Central memory CD8-positive, alpha-beta T cell (primary cell): Measurements from ENCODE around the gene ANAPC13.

Experiments used
- ATAC-seq: fragments of 150-1000 bp; cut with Tn5 transposase; replicated peaks from 2 replicates; pipeline ENCODE4 v1.10.0; 2022; ENCODE audit warnings: mild to moderate bottlenecking, moderate FRiP score, moderate number of reproducible peaks; ENCODE audit not compliant: poor library complexity, severe bottlenecking; ENCODE audit errors: extremely low read depth
- DNase-seq, 2 donors: peaks; one replicate each; pipeline ENCODE4 v3.0.0; 2021; ENCODE audit warnings: low spot score in 2 of 2
- H3K27ac Mint-ChIP-seq: one replicate; pipeline ENCODE4 v1.8.0; 2022; ENCODE audit warnings: low read depth, mild to moderate bottlenecking, moderate library complexity, mixed read lengths
- H3K27me3 Mint-ChIP-seq: one replicate; pipeline ENCODE4 v1.8.0; 2022; ENCODE audit warnings: mixed read lengths
- H3K36me3 Mint-ChIP-seq: one replicate; pipeline ENCODE4 v1.8.0; 2022; ENCODE audit warnings: mild to moderate bottlenecking, moderate library complexity, mixed read lengths; ENCODE audit not compliant: insufficient read depth
- H3K4me1 Mint-ChIP-seq: one replicate; pipeline ENCODE4 v1.8.0; 2022; ENCODE audit warnings: mixed read lengths
- H3K4me3 Mint-ChIP-seq: one replicate; pipeline ENCODE4 v1.8.0; 2022; ENCODE audit warnings: mild to moderate bottlenecking, moderate library complexity, mixed read lengths
- H3K9me3 Mint-ChIP-seq: one replicate; pipeline ENCODE4 v1.8.0; 2022; ENCODE audit warnings: mixed read lengths

The ANAPC13 gene

GRCh38 chr3:134485718-134486576, at the start of gene ANAPC13, which contains the start of gene CEP63:
ANAPC13 (minus strand) TSS chr3:134485985; CDS start chr3:134482904, 3,081 bp downstream.
CEP63 (plus strand) TSS chr3:134486057; CDS start chr3:134495321, 9,264 bp downstream.
- peaks cover 27% of the 10 kb centered on the region for H3K36me3 Mint-ChIP-seq
- H3K4me3 Mint-ChIP-seq: peak within 1 kb of the TSS; percentile 91
- no peaks in the 10 kb centered on the region for H3K27me3 Mint-ChIP-seq
- DNase-seq: peak; percentile 78 to 92
- H3K27ac Mint-ChIP-seq: peak within 1 kb of the TSS; percentile 98
- H3K9me3 Mint-ChIP-seq: no peaks in the 10 kb centered on the region
- ATAC-seq: peak; percentile 84
- peaks cover 44% of the 10 kb centered on the region for H3K4me1 Mint-ChIP-seq

GRCh38 chr3:134535186-134535970, 49.6 kb upstream of the ANAPC13 start:
- no peak for ATAC-seq
- H3K36me3 Mint-ChIP-seq: peaks cover 19% of the 10 kb centered on the region
- H3K4me3 Mint-ChIP-seq: no peak overlapping the region
- H3K27me3 Mint-ChIP-seq: no peaks in the 10 kb centered on the region
- no peak for DNase-seq
- H3K4me1 Mint-ChIP-seq: no peaks in the 10 kb centered on the region
- H3K9me3 Mint-ChIP-seq: no peaks in the 10 kb centered on the region
- H3K27ac Mint-ChIP-seq: no peak overlapping the region

GRCh38 chr3:134533493-134533892, 47.7 kb upstream of the ANAPC13 start:
- Mint-ChIP-seq H3K4me3 (no peak overlapping the region), H3K9me3 (no peaks in the 10 kb centered on the region), H3K36me3 (peaks cover 15% of the 10 kb centered on the region), H3K27me3 (no peaks in the 10 kb centered on the region), H3K27ac (no peak overlapping the region), H3K4me1 (peaks cover 3% of the 10 kb centered on the region)
- ATAC-seq (no peak), DNase-seq (no peak)

- no peak overlapping the region for H3K4me3 Mint-ChIP-seq
- peaks cover 9% of the 10 kb centered on the region for H3K36me3 Mint-ChIP-seq
- no peaks in the 10 kb centered on the region for H3K27me3 Mint-ChIP-seq
- H3K4me1 Mint-ChIP-seq: peaks cover 22% of the 10 kb centered on the region
- DNase-seq (no peak), ATAC-seq (no peak)
- peaks cover 27% of the 10 kb centered on the region for H3K9me3 Mint-ChIP-seq
- no peak overlapping the region for H3K27ac Mint-ChIP-seq
Measured at GRCh38 chr3:134527538-134528186, 41.9 kb upstream of the ANAPC13 start.

GRCh38 chr3:134527037-134527436, 41.3 kb upstream of the ANAPC13 start:
- ATAC-seq (no peak), DNase-seq (no peak)
- Mint-ChIP-seq H3K27me3 (no peaks in the 10 kb centered on the region), H3K4me3 (no peak overlapping the region), H3K4me1 (peaks cover 22% of the 10 kb centered on the region), H3K9me3 (peaks cover 33% of the 10 kb centered on the region), H3K27ac (no peak overlapping the region), H3K36me3 (peaks cover 9% of the 10 kb centered on the region)

- no peaks in the 10 kb centered on the region for H3K27me3 Mint-ChIP-seq
- H3K9me3 Mint-ChIP-seq: peaks cover 35% of the 10 kb centered on the region
- H3K4me3 Mint-ChIP-seq: no peak overlapping the region
- peaks cover 12% of the 10 kb centered on the region for H3K36me3 Mint-ChIP-seq
- DNase-seq: no peak
- ATAC-seq: no peak
- peaks cover 22% of the 10 kb centered on the region for H3K4me1 Mint-ChIP-seq
- no peak overlapping the region for H3K27ac Mint-ChIP-seq
Measured at GRCh38 chr3:134526319-134526718, 40.5 kb upstream of the ANAPC13 start.

GRCh38 chr3:134525293-134525692, 39.5 kb upstream of the ANAPC13 start:
- DNase-seq (no peak), ATAC-seq (no peak)
- Mint-ChIP-seq H3K9me3 (peaks cover 35% of the 10 kb centered on the region), H3K4me1 (peaks cover 22% of the 10 kb centered on the region), H3K4me3 (no peak overlapping the region), H3K27ac (peak overlapping the region; percentile 4), H3K27me3 (no peaks in the 10 kb centered on the region), H3K36me3 (peaks cover 12% of the 10 kb centered on the region)

GRCh38 chr3:134522541-134522940, 36.8 kb upstream of the ANAPC13 start:
- no peak for ATAC-seq
- no peak overlapping the region for H3K4me3 Mint-ChIP-seq

GRCh38 chr3:134517791-134518190, 32.0 kb upstream of the ANAPC13 start:
- peaks cover 9% of the 10 kb centered on the region for H3K9me3 Mint-ChIP-seq
- ATAC-seq: no peak
- H3K27ac Mint-ChIP-seq: no peak overlapping the region
- H3K36me3 Mint-ChIP-seq: peaks cover 6% of the 10 kb centered on the region
- H3K4me3 Mint-ChIP-seq: no peak overlapping the region
- no peaks in the 10 kb centered on the region for H3K27me3 Mint-ChIP-seq
- DNase-seq: no peak
- peaks cover 17% of the 10 kb centered on the region for H3K4me1 Mint-ChIP-seq

More at GRCh38 chr3:134522541-134522940, 36.8 kb upstream of the ANAPC13 start:
- Mint-ChIP-seq H3K4me1 (peaks cover 16% of the 10 kb centered on the region), H3K27ac (no peak overlapping the region), H3K9me3 (peaks cover 35% of the 10 kb centered on the region), H3K27me3 (no peaks in the 10 kb centered on the region), H3K36me3 (peaks cover 10% of the 10 kb centered on the region)
- DNase-seq: no peak

- Mint-ChIP-seq H3K36me3 (peaks cover 6% of the 10 kb centered on the region), H3K4me3 (no peak overlapping the region), H3K9me3 (peaks cover under 1% of the 10 kb centered on the region), H3K27me3 (no peaks in the 10 kb centered on the region), H3K27ac (no peak overlapping the region), H3K4me1 (peaks cover 17% of the 10 kb centered on the region)
- DNase-seq (no peak), ATAC-seq (no peak)
Measured at GRCh38 chr3:134516905-134517304, 31.1 kb upstream of the ANAPC13 start.

GRCh38 chr3:134511500-134511899, 25.7 kb upstream of the ANAPC13 start:
- H3K9me3 Mint-ChIP-seq: no peaks in the 10 kb centered on the region
- no peak overlapping the region for H3K27ac Mint-ChIP-seq
- no peak for ATAC-seq
- H3K36me3 Mint-ChIP-seq: peaks cover 11% of the 10 kb centered on the region
- DNase-seq: no peak
- no peak overlapping the region for H3K4me3 Mint-ChIP-seq
- no peaks in the 10 kb centered on the region for H3K27me3 Mint-ChIP-seq
- H3K4me1 Mint-ChIP-seq: peaks cover 6% of the 10 kb centered on the region

GRCh38 chr3:134505485-134505884, 19.7 kb upstream of the ANAPC13 start:
- DNase-seq (no peak), ATAC-seq (no peak)
- H3K27ac Mint-ChIP-seq: no peak overlapping the region
- no peak overlapping the region for H3K4me3 Mint-ChIP-seq
- peaks cover 42% of the 10 kb centered on the region for H3K4me1 Mint-ChIP-seq
- H3K9me3 Mint-ChIP-seq: peaks cover 14% of the 10 kb centered on the region
- H3K27me3 Mint-ChIP-seq: no peaks in the 10 kb centered on the region
- H3K36me3 Mint-ChIP-seq: peaks cover 18% of the 10 kb centered on the region
